HG03280 (cell line): ENCODE data around the gene ZNF586.
"Not testable (repeated sequence)": the region's sequence is repeated elsewhere in the genome, so short reads cannot be mapped to it uniquely, and the experiment has no call there.

Experiments
- ATAC-seq: cut with Tn5 transposase; IDR thresholded peaks from one replicate; pipeline ENCODE4 v1.9.1; 2021; ENCODE audit warnings: mild to moderate bottlenecking, moderate library complexity; ENCODE audit not compliant: unreplicated experiment

Gene ZNF586

GRCh38 chr19:57789288-57789687, 19.8 kb downstream of the ZNF586 start:
- ATAC-seq: no peak

- not testable (repeated sequence) for ATAC-seq
Observed at GRCh38 chr19:57796580-57796979, 27.1 kb downstream of the ZNF586 start.

- no peak for ATAC-seq
Observed at GRCh38 chr19:57800696-57801095, 31.2 kb downstream of the ZNF586 start.

- ATAC-seq: no peak
Observed at GRCh38 chr19:57802269-57802668, 32.8 kb downstream of the ZNF586 start.

GRCh38 chr19:57803265-57803593, 33.8 kb downstream of the ZNF586 start:
- no peak for ATAC-seq

GRCh38 chr19:57803594-57804325, 34.3 kb downstream of the ZNF586 start:
- ATAC-seq: no peak

GRCh38 chr19:57807541-57807940, 38.1 kb downstream of the ZNF586 start:
- ATAC-seq: no peak

- ATAC-seq: not testable (repeated sequence)
Observed at GRCh38 chr19:57810410-57811295, 41.2 kb downstream of the ZNF586 start.

- ATAC-seq: peak; percentile 51
Observed at GRCh38 chr19:57812226-57812625, 42.8 kb downstream of the ZNF586 start.

- not testable (repeated sequence) for ATAC-seq
Observed at GRCh38 chr19:57812975-57813820, 43.7 kb downstream of the ZNF586 start.

GRCh38 chr19:57813919-57814504, 44.5 kb downstream of the ZNF586 start:
- no peak for ATAC-seq

- ATAC-seq: peak; percentile 69
Observed at GRCh38 chr19:57814505-57815246, 45.2 kb downstream of the ZNF586 start, which contains the start of gene ZNF552. ZNF552 (minus strand) TSS chr19:57814913; CDS start chr19:57814743, 170 bp downstream.

- no peak for ATAC-seq
Observed at GRCh38 chr19:57815247-57816075, 46.0 kb downstream of the ZNF586 start.

GRCh38 chr19:57816652-57817051, 47.2 kb downstream of the ZNF586 start:
- no peak for ATAC-seq

- ATAC-seq: no peak
Observed at GRCh38 chr19:57817976-57818375, 48.5 kb downstream of the ZNF586 start.

GRCh38 chr19:57818378-57818777, 48.9 kb downstream of the ZNF586 start:
- no peak for ATAC-seq

- ATAC-seq: peak; percentile 85
Observed at GRCh38 chr19:57819475-57820148, 50.1 kb downstream of the ZNF586 start.

GRCh38 chr19:57820599-57820998, 51.1 kb downstream of the ZNF586 start:
- ATAC-seq: no peak

GRCh38 chr19:57821095-57821494, 51.6 kb downstream of the ZNF586 start:
- not testable (repeated sequence) for ATAC-seq
